Cardiac atrium fibroblast (primary cell): ENCODE measurements around the gene ZNF646. TPM values are rescaled to one million over a fixed set of nuclear protein-coding genes. Genes with fewer than 3 reads are reported as not detected.

ENCODE experiments used
- total RNA-seq: library from RNA; depleted of rRNA; stranded (reverse); fragments of >200 nt; gene quantifications from 2 replicates; pipeline ENCODE4 v1.2.3, GENCODE V29; 2015

Gene ZNF646, protein sequence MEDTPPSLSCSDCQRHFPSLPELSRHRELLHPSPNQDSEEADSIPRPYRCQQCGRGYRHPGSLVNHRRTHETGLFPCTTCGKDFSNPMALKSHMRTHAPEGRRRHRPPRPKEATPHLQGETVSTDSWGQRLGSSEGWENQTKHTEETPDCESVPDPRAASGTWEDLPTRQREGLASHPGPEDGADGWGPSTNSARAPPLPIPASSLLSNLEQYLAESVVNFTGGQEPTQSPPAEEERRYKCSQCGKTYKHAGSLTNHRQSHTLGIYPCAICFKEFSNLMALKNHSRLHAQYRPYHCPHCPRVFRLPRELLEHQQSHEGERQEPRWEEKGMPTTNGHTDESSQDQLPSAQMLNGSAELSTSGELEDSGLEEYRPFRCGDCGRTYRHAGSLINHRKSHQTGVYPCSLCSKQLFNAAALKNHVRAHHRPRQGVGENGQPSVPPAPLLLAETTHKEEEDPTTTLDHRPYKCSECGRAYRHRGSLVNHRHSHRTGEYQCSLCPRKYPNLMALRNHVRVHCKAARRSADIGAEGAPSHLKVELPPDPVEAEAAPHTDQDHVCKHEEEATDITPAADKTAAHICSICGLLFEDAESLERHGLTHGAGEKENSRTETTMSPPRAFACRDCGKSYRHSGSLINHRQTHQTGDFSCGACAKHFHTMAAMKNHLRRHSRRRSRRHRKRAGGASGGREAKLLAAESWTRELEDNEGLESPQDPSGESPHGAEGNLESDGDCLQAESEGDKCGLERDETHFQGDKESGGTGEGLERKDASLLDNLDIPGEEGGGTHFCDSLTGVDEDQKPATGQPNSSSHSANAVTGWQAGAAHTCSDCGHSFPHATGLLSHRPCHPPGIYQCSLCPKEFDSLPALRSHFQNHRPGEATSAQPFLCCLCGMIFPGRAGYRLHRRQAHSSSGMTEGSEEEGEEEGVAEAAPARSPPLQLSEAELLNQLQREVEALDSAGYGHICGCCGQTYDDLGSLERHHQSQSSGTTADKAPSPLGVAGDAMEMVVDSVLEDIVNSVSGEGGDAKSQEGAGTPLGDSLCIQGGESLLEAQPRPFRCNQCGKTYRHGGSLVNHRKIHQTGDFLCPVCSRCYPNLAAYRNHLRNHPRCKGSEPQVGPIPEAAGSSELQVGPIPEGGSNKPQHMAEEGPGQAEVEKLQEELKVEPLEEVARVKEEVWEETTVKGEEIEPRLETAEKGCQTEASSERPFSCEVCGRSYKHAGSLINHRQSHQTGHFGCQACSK (N-terminal part only)
- 12.6 and 24.2 TPM in 2 replicates for total RNA-seq

GRCh38 chr16:31073970-31074813 lies at the start of gene ZNF646, which contains the start of gene ZNF668:
TSS of gene ZNF646 (plus strand) at chr16:31074422. CDS start at chr16:31076325, 1,903 bp downstream.
TSS of gene ZNF668 (minus strand) at chr16:31074240. CDS start at chr16:31064459, 9,781 bp downstream.

DNA sequence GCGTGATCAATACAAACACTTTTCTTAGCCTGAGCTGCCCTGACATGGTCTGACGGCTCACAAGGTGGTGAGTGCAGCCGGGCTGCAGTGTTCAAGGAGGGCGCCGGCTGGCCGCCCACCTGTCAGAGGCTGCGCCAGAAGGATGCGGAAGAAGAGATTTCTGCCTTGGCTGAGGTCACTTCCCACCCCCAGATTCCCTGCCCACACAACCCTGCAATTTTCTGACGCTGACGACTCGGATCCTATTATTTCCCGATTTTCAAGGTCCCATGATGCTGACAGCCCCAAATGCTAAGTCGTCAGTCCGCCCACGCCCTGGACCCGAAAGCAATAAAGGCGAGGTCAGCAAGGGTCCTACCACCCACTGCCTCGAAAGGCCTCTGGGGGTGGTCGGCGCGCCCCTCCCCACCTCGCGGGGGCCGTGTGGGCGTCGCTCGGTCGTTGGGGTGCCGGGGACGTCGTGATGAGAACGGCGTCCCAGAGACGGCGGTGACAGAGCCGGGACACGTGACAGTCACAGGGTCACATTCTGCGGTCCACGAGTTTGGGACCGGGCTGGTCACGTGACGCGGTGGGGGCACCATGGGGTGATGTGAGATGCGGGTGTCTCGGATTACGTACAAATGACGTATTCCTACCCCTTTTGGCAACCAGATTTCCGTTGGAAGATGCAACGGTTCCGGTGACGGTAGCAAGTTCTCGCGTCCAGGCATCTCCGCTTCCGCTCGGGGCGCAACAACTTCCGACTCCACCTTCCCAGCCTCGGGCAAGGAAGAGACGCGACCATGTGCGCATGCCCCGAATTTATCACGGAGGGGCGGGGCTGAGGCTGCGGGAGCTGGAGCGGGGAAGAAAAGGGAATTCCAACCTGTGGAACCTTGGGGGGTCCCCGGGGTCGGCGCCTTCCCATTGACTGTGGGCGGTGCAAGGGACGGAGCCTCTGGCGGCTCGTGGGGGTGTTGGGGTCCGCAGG lies 41.2 kb upstream of the ZNF646 start, which contains the start of gene STX4:
TSS of gene STX4 (plus strand) at position 823 of the 973 bp plus-strand sequence. CDS start 248 bp downstream, outside the sequence.

GRCh38 chr16:31088459-31089183 lies 14.4 kb downstream of the ZNF646 start, which contains the start of gene PRSS53:
TSS of gene PRSS53 (minus strand) at chr16:31088943. CDS start at chr16:31088809, 134 bp downstream.

GRCh38 chr16:31094424-31095120 lies 20.4 kb downstream of the ZNF646 start, which contains the start of gene VKORC1:
TSS of gene VKORC1 (minus strand) at chr16:31094797. CDS start at chr16:31094729, 68 bp downstream.

GRCh38 chr16:31108035-31108793 lies 34.0 kb downstream of the ZNF646 start, which contains the start of gene BCKDK:
TSS of gene BCKDK (plus strand) at chr16:31108386. CDS start at chr16:31109224, 838 bp downstream.

DNA sequence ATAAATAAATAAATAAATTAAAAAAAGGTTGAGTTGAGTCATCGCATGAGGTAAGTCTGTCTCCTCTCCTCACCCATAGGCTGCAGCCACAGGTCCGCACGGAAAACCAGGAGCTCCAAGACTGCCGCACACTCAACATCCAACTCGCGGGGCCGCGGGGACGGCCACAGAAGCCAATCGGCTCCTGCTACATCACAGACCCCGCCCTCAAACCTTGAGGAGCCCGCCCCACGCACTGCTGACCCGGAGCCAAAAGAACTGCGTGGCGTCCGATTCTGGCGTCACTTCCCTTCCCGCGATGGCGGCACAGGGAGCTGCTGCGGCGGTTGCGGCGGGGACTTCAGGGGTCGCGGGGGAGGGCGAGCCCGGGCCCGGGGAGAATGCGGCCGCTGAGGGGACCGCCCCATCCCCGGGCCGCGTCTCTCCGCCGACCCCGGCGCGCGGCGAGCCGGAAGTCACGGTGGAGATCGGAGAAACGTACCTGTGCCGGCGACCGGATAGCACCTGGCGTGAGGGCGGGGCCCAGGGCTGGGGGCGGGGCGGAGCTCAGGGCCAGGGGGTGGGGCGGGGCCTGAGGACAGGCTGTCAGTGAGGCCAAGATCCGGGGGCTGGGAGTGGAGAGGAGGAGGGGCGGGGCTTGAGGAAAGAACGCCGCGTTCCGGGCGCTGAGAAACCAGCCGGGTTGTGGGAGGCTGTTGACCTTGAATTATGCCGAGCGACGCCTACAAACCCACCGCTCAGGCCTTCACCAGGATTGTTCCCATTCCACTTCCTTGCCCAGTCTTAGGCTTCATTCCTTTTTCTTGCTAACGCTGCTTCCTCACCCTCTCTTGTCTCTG lies 43.4 kb downstream of the ZNF646 start, which contains the start of gene KAT8:
TSS of gene KAT8 (plus strand) at position 281 of the 839 bp plus-strand sequence. CDS start at position 299, 18 bp downstream.

Other genes with a start within 250 kb of the ZNF646 start
- 39.0 and 40.1 TPM in 2 replicates for gene BCL7C, start 180.3 kb upstream of the ZNF646 start, total RNA-seq
- 0.54 and 0.81 TPM in 2 replicates for gene CTF1, start 177.8 kb upstream of the ZNF646 start, total RNA-seq
- gene FBXL19, start 150.8 kb upstream of the ZNF646 start, total RNA-seq = 15.2 and 21.5 TPM in 2 replicates
- 23.8 and 44.4 TPM in 2 replicates for gene ORAI3, start 125.4 kb upstream of the ZNF646 start, total RNA-seq
- 3.1 and 4.5 TPM in 2 replicates for gene SETD1A, start 116.7 kb upstream of the ZNF646 start, total RNA-seq
- 6.8 and 11.6 TPM in 2 replicates for gene HSD3B7, start 89.2 kb upstream of the ZNF646 start, total RNA-seq
- gene STX1B, start 63.8 kb upstream of the ZNF646 start, total RNA-seq = 0.16 and 0.18 TPM in 2 replicates
- gene STX4, start 40.9 kb upstream of the ZNF646 start, total RNA-seq = 22.9 and 25.9 TPM in 2 replicates
- gene ZNF668, start 182 bp upstream of the ZNF646 start, total RNA-seq = 9.2 and 15.9 TPM in 2 replicates
- gene PRSS53, start 14.5 kb downstream of the ZNF646 start, total RNA-seq = 2.6 and 6.1 TPM in 2 replicates
- 264 and 274 TPM in 2 replicates for gene VKORC1, start 20.4 kb downstream of the ZNF646 start, total RNA-seq
- 80.5 and 118 TPM in 2 replicates for gene BCKDK, start 34.0 kb downstream of the ZNF646 start, total RNA-seq
- gene KAT8, start 43.2 kb downstream of the ZNF646 start, total RNA-seq = 17.3 and 29.5 TPM in 2 replicates
- not detected in 2 replicates for gene PRSS8, start 61.3 kb downstream of the ZNF646 start, total RNA-seq
- not detected in 2 replicates for gene PRSS36, start 75.6 kb downstream of the ZNF646 start, total RNA-seq
- gene FUS, start 105.7 kb downstream of the ZNF646 start, total RNA-seq = 34.0 and 54.2 TPM in 2 replicates
- 43.1 and 57.0 TPM in 2 replicates for gene PYCARD, start 128.3 kb downstream of the ZNF646 start, total RNA-seq
- 0.54 TPM in 1 of 2 replicates, not detected in the other for gene TRIM72, start 139.7 kb downstream of the ZNF646 start, total RNA-seq
- gene PYDC1, start 142.7 kb downstream of the ZNF646 start, total RNA-seq = not detected in 2 replicates
- not detected in 2 replicates for gene ITGAM, start 185.6 kb downstream of the ZNF646 start, total RNA-seq